ENCODE measurements around the gene GRK3.

Gene GRK3

GRCh38 chr22:25763239-25763777 is 198.8 kb downstream of the GRK3 start:
- no peak for DNase-seq

GRCh38 chr22:25764270-25765015 is 200.0 kb downstream of the GRK3 start:
- DNase-seq = no peak

DNA sequence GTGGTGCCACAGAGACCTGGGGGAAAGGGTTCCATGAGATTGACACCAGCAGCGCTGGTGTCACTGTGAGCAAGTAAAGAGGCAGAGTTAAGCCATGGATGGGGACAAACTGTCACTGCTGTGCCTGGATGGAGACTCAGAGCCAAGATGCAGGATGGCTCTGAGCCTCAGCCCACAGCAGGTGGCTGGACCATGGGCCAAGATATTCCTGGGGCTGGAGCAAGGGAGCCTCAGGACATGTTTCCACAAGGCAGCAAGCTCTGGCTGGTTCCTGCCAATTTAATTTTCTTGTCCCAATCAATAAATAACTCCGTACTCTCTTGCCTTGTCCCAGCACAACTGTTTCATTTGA is 200.5 kb downstream of the GRK3 start:
- DNase-seq = no peak

- DNase-seq = no peak
These were observed 201.3 kb downstream of the GRK3 start for GRCh38 chr22:25765801-25766200.

DNA sequence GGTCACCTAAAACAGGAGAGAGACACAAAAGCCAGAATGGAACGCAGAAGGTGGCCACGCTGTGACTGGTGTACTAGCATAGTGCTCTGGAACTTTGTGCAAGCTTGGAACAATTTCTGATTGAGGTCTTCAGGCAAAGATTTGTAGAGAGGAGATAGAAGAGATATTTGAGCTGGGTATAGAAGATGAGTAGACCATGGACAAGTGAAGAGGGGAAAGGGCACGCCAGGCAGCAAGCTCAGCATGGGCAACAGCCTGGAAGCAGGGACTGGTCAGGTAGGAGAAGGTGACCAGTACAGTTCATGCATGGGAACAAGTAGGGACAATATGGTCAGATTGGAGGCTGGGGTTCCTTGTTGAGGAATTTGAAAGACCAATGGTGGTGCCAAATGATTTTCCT is 201.9 kb downstream of the GRK3 start:
- DNase-seq = no peak

DNA sequence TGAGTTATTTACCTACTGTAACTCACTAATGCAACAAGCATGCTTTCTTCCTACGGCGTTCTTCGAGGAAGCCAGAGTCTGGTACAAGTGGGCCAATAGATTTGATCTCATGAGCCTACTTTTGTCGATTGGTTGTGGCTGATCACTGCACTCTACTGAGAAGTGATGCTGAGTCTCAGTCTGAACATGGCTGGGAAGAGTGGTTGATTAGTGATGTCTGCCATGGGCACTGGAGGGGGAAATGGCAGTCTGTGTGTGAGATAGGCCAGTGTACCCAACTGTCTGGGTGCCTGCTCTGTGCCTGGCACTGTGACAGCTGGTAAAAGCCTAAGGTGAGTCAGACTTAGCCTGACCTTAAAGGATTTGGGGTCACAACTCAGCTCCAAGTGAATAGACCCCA is 205.9 kb downstream of the GRK3 start:
- no peak for DNase-seq

DNA sequence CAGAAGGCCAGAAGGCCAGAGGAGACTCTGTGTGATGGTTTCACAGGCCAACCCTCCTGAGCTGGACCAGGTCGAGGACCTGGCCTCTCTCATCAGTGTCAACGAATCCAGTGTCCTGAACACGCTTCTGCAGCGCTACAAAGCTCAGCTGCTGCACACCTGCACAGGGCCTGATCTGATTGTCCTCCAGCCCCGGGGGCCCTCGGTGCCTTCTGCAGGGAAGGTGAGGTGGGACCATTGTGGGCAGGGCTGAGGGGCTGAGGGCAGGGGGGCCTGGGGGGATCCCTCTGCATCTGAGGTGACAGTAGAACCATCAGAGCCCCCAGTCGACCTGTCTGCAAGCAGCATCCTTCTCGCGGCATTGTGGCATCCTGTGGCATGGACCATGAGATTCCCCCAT is 207.8 kb downstream of the GRK3 start:
- DNase-seq = no peak

DNA sequence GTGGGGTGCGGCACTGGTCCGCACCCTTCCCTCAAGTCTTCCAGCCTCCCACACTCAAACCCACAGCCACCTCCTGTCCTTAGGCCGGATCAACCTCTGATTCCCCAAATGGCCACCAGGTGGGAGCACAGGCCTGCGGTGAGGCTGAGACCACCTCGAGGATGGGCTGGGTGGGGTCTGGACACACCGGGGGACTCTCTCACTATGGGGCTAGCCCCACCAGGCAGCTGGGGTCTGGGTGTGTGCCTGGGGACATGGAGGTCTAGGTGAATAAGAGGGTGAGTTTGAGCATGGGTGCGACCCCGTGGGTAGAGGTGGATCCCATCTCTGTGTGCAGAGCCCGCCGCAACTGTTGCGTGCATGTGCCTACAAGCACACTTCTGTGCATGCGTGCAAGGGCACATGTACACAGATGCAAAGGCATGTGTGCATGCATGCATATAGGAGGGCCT is 210.1 kb downstream of the GRK3 start:
- DNase-seq = no peak

- no peak for DNase-seq
These were observed 211.1 kb downstream of the GRK3 start for GRCh38 chr22:25775531-25775930.

- no peak for DNase-seq
These were observed 212.9 kb downstream of the GRK3 start for GRCh38 chr22:25777411-25777810.

- DNase-seq = no peak
These were observed 213.4 kb downstream of the GRK3 start for GRCh38 chr22:25777870-25778269.
